MM.1S (cell line): ENCODE results near the gene PKHD1.

ENCODE experiments used
- DNase-seq: peaks from one replicate; pipeline ENCODE4 v3.0.0-alpha.2; 2015
- H2AFZ ChIP-seq: fragments of 300-600 bp; sonication (generic); 2 replicates; pipeline ENCODE4 v1.6.0; 2016; ENCODE audit warnings: antibody characterized with exemption, low read length
- H3F3A ChIP-seq: fragments of 300-600 bp; sonication (generic); 2 replicates; pipeline ENCODE4 v1.6.1; 2016; ENCODE audit warnings: mild to moderate bottlenecking, antibody characterized with exemption, low read length, moderate library complexity, mixed read lengths; ENCODE audit not compliant: insufficient read depth
- H3K27ac ChIP-seq: fragments of 300-600 bp; sonication (generic); 2 replicates; pipeline ENCODE4 v1.5.1; 2016; ENCODE audit warnings: mild to moderate bottlenecking, low read length
- H3K27me3 ChIP-seq: fragments of 300-600 bp; sonication (generic); replicated peaks from 2 replicates; pipeline ENCODE4 v1.6.0; 2016; ENCODE audit warnings: low read length; ENCODE audit not compliant: insufficient read depth
- H3K36me3 ChIP-seq: fragments of 300-600 bp; sonication (generic); replicated peaks from 2 replicates; pipeline ENCODE4 v1.6.1; 2016; ENCODE audit warnings: mild to moderate bottlenecking, low read length, mixed read lengths; ENCODE audit not compliant: insufficient read depth
- H3K4me1 ChIP-seq: fragments of 300-600 bp; sonication (generic); 2 replicates; pipeline ENCODE4 v1.6.1; 2016; ENCODE audit warnings: low read length, mixed read lengths
- H3K4me2 ChIP-seq: fragments of 300-600 bp; sonication (generic); 2 replicates; pipeline ENCODE4 v1.6.0; 2016; ENCODE audit warnings: low read depth, low read length
- H3K4me3 ChIP-seq: fragments of 300-600 bp; sonication (generic); 2 replicates; pipeline ENCODE4 v1.5.1; 2016; ENCODE audit warnings: low read length, mixed read lengths
- H3K79me2 ChIP-seq: fragments of 300-600 bp; sonication (generic); 2 replicates; pipeline ENCODE4 v1.6.1; 2016; ENCODE audit warnings: mixed run types, low read length, mixed read lengths
- H3K9ac ChIP-seq: fragments of 300-600 bp; sonication (generic); 2 replicates; pipeline ENCODE4 v1.6.1; 2016; ENCODE audit warnings: low read length, mixed read lengths
- H3K9me2 ChIP-seq: fragments of 300-600 bp; sonication (generic); replicated peaks from 2 replicates; pipeline ENCODE4 v1.6.1; 2016; ENCODE audit warnings: mild to moderate bottlenecking, low read length, mixed read lengths; ENCODE audit not compliant: insufficient read depth
- H3K9me3 ChIP-seq: fragments of 300-600 bp; sonication (generic); replicated peaks from 2 replicates; pipeline ENCODE4 v1.6.1; 2016; ENCODE audit warnings: mild to moderate bottlenecking, low read length, mixed read lengths; ENCODE audit not compliant: insufficient read depth
- H4K20me1 ChIP-seq: fragments of 300-600 bp; sonication (generic); 2 replicates; pipeline ENCODE4 v1.6.1; 2016; ENCODE audit warnings: mild to moderate bottlenecking, low read length, moderate library complexity, mixed read lengths; ENCODE audit not compliant: insufficient read depth
- EZH2 ChIP-seq: fragments of 300-600 bp; sonication (generic); optimal IDR thresholded peaks from 2 replicates; pipeline ENCODE3; 2017; ENCODE audit warnings: low read depth, mild to moderate bottlenecking, antibody characterized with exemption, low read length, mixed read lengths
- EZH2phosphoT487 ChIP-seq: fragments of 300-600 bp; sonication (generic); IDR thresholded peaks from 2 replicates; pipeline ENCODE4 v1.6.1; 2018; ENCODE audit warnings: antibody characterized with exemption, low read length
- TF ChIP-seq, protein P1 (sequence below): fragments of 300-600 bp; sonication (generic); IDR thresholded peaks from 2 replicates; pipeline ENCODE4 v1.5.1; 2016; ENCODE audit warnings: antibody characterized with exemption, low read length, mixed read lengths

PKHD1 gene

DNA sequence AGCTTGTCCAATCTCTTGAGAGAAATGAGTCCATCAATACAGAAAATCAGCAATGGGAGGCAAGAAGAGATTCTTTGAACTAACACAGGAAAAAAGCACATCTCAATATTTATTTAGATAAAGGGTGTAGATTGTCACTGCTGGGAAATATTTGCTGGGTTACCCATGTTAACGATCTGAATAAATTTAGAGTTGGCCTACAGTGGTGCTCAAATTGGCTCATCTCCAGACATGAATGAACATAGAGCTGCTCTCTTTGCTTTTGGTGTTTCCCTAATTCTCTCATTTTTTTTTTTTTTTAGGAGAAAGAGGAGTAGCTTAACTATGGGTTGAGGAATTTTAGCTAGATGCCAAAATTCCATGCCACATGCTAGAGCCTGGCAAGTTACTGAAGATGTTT, 471.2 kb downstream of the PKHD1 start:
- Histone ChIP-seq H4K20me1 (no peaks in the 10 kb centered on the region), H3K9ac (no peak overlapping the region), H3K4me1 (no peaks in the 10 kb centered on the region), H3K27ac (no peak overlapping the region), H3F3A (no peaks in the 10 kb centered on the region), H3K27me3 (no peaks in the 10 kb centered on the region), H3K9me3 (no peaks in the 10 kb centered on the region), H3K9me2 (no peaks in the 10 kb centered on the region), H3K36me3 (no peaks in the 10 kb centered on the region), H3K4me2 (no peak overlapping the region), H3K79me2 (no peaks in the 10 kb centered on the region), H2AFZ (no peak overlapping the region), H3K4me3 (no peak overlapping the region)
- no peak for TF ChIP-seq EZH2phosphoT487
- TF ChIP-seq EZH2: no peak
- TF ChIP-seq, protein P1, sequence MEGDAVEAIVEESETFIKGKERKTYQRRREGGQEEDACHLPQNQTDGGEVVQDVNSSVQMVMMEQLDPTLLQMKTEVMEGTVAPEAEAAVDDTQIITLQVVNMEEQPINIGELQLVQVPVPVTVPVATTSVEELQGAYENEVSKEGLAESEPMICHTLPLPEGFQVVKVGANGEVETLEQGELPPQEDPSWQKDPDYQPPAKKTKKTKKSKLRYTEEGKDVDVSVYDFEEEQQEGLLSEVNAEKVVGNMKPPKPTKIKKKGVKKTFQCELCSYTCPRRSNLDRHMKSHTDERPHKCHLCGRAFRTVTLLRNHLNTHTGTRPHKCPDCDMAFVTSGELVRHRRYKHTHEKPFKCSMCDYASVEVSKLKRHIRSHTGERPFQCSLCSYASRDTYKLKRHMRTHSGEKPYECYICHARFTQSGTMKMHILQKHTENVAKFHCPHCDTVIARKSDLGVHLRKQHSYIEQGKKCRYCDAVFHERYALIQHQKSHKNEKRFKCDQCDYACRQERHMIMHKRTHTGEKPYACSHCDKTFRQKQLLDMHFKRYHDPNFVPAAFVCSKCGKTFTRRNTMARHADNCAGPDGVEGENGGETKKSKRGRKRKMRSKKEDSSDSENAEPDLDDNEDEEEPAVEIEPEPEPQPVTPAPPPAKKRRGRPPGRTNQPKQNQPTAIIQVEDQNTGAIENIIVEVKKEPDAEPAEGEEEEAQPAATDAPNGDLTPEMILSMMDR: no peak
- no peak for DNase-seq

DNA sequence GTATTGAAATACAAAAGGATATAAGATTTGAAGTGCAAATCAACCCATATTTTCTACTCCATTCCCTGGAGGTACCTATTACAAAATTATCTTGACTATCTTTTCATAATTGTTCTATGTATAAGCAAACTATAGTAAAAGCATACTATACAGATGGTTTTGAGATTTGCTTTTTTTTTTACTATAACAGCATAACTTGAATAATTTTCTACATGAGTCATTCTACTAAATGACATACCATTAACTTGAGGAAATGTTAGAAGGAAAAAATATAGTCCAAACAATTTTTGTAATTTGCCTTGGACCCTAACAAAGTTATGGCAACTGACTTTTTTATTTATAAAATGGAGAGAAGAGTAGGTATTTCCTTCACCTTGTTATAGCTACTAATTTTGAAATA, 472.7 kb downstream of the PKHD1 start:
- Histone ChIP-seq H3K9me2 (no peaks in the 10 kb centered on the region), H3K4me2 (no peak overlapping the region), H3K9me3 (no peaks in the 10 kb centered on the region), H2AFZ (no peak overlapping the region), H3K4me3 (no peak overlapping the region), H4K20me1 (no peaks in the 10 kb centered on the region), H3K27ac (no peak overlapping the region), H3K4me1 (no peaks in the 10 kb centered on the region), H3K27me3 (no peaks in the 10 kb centered on the region), H3F3A (no peaks in the 10 kb centered on the region), H3K9ac (no peak overlapping the region), H3K79me2 (no peaks in the 10 kb centered on the region), H3K36me3 (no peaks in the 10 kb centered on the region)
- no peak for DNase-seq
- TF ChIP-seq EZH2phosphoT487: no peak
- no peak for TF ChIP-seq EZH2
- TF ChIP-seq, protein P1: no peak

DNA sequence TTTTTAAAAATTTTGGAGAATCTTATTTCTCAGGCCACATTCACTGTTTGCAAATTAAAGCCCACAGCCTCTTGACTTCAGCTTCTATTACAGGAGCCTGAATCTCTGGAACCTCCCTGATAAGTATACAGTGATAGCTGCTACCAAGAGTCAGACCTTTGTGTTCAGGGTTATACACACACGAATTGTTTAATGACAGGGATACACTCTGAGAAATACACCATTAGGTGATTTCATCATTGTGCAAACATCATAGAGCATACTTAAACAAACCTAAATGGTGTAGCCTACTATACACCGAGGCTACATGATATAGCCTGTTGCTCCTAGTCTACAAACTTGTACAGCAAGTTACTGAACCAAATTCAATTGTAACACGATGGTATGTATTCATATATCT, 473.9 kb downstream of the PKHD1 start:
- Histone ChIP-seq H3K79me2 (no peaks in the 10 kb centered on the region), H3K4me1 (no peaks in the 10 kb centered on the region), H3K9me3 (no peaks in the 10 kb centered on the region), H3K27ac (no peak overlapping the region), H3F3A (no peaks in the 10 kb centered on the region), H3K36me3 (no peaks in the 10 kb centered on the region), H3K9me2 (no peaks in the 10 kb centered on the region), H3K4me3 (no peak overlapping the region), H4K20me1 (no peaks in the 10 kb centered on the region), H3K4me2 (no peak overlapping the region), H3K9ac (no peak overlapping the region), H3K27me3 (no peaks in the 10 kb centered on the region), H2AFZ (no peak overlapping the region)
- DNase-seq: no peak
- TF ChIP-seq EZH2phosphoT487: no peak
- TF ChIP-seq, protein P1: no peak
- TF ChIP-seq EZH2: no peak

DNA sequence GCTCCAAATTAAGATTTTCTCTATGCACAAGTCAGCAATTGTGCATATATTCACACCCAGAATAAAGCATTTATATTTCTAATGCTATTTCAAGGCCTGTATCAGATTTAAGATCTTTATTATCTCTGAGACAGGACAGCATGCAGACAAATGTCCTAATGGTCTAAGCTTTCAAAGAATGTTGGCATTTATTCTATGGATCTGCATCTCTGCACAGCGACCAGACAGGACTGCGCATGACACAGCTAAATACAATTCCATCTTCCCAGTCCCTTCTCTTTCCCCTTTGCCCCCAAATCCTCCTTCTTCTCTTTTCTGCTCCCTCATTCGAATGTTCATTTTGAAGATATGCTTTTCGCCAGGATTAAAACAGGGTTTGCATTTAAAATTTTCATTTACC, 478.5 kb downstream of the PKHD1 start:
- Histone ChIP-seq H3K36me3 (no peaks in the 10 kb centered on the region), H3K4me2 (no peak overlapping the region), H3K9me2 (no peaks in the 10 kb centered on the region), H2AFZ (no peak overlapping the region), H3K9me3 (no peaks in the 10 kb centered on the region), H3F3A (no peaks in the 10 kb centered on the region), H3K27me3 (no peaks in the 10 kb centered on the region), H4K20me1 (no peaks in the 10 kb centered on the region), H3K79me2 (no peaks in the 10 kb centered on the region), H3K4me1 (no peaks in the 10 kb centered on the region), H3K4me3 (no peak overlapping the region), H3K27ac (no peak overlapping the region), H3K9ac (no peak overlapping the region)
- no peak for TF ChIP-seq EZH2
- TF ChIP-seq, protein P1: no peak
- no peak for TF ChIP-seq EZH2phosphoT487
- no peak for DNase-seq
